ENCODE data around the gene CNBD2. TPM values are rescaled to one million over a fixed set of nuclear protein-coding genes. Genes with fewer than 3 reads are reported as not detected.

CNBD2 gene
- total RNA-seq (5.9 and 8.5 TPM in 2 replicates), polyA plus RNA-seq (14.6 and 19.2 TPM in 2 replicates), polyA minus RNA-seq (7.3 and 9.9 TPM in 2 replicates)
- total RNA-seq (2013) = 12.7 TPM

- Histone ChIP-seq H3K9ac (ENCODE audit: low read length) (no peak within 1 kb of the TSS), H4K20me1 (ENCODE audit: control insufficient read depth, insufficient read depth, low read length, poor library complexity, severe bottlenecking) (no peaks in the 10 kb centered on the region), H3K27me3 (replicated peaks in 1 of 4; ENCODE audit: control extremely low read depth in 1 of 4, control insufficient read depth in 3 of 4, insufficient read depth in 4 of 4, low read length in 3 of 4) (no peaks in the 10 kb centered on the region), H3K4me3 (ENCODE audit: control extremely low read depth in 1 of 5, extremely low read depth in 1 of 5, insufficient read depth in 1 of 5, low read depth in 2 of 5, low read length in 4 of 5) (no peak within 1 kb of the TSS), H3K79me2 (ENCODE audit: control insufficient read depth, insufficient read depth, low read length) (no peaks in the 10 kb centered on the region), H3K27ac (ENCODE audit: low read length in 2 of 2) (no peak within 1 kb of the TSS), H3K9me3 (ENCODE audit: control extremely low read depth in 1 of 3, control insufficient read depth in 2 of 3, insufficient read depth in 1 of 3, low read length in 2 of 3) (no peaks in the 10 kb centered on the region), H3K36me3 (replicated peaks in 1 of 2; ENCODE audit: control extremely low read depth in 1 of 2, control insufficient read depth in 1 of 2, extremely low read depth in 1 of 2, insufficient read depth in 2 of 2, low read length in 1 of 2) (no peaks in the 10 kb centered on the region), H3K4me1 (ENCODE audit: control insufficient read depth in 2 of 2, insufficient read depth in 2 of 2, low read length in 2 of 2) (no peaks in the 10 kb centered on the region), H2AFZ (ENCODE audit: insufficient read depth, low read depth, low read length, poor library complexity, severe bottlenecking) (no peak within 1 kb of the TSS), H3K4me2 (replicated peaks; ENCODE audit: low read depth, low read length, poor library complexity, severe bottlenecking) (no peak within 1 kb of the TSS)
- H3K4me3 Mint-ChIP-seq = no peak within 1 kb of the TSS
- no peaks in the 10 kb centered on the region for H3K4me1 Mint-ChIP-seq
- H3K27ac Mint-ChIP-seq = no peak within 1 kb of the TSS
- CTCF ChIA-PET = interaction anchor here (1.6 kb wide), 1 partner anchor 14 kb away, joined by 7 read pairs; the partner anchor contains the start of gene SCAND1
- intact Hi-C loops (cut with micrococcal nuclease) = no loop called here
- no CpG with 5 or more reads among the region's 3 CpGs for WGBS (ENCODE audit: insufficient coverage)
- H3K9me3 Mint-ChIP-seq (ENCODE audit: insufficient read depth) = no peaks in the 10 kb centered on the region
- TF ChIP-seq CTCF (IDR thresholded peaks at IDR 0.05) (no peak), EZH2 (IDR thresholded peaks at IDR 0.05; ENCODE audit: borderline replicate concordance, insufficient read depth, low read depth, low read length, poor library complexity, severe bottlenecking) (no peak)
- H3K27me3 Mint-ChIP-seq = peaks cover 7% of the 10 kb centered on the region
- ATAC-seq (ENCODE audit: low read depth) (no peak), DNase-seq (no peak)
- POLR2A ChIA-PET = interaction anchor here (0.7 kb wide), 1 partner anchor 9 kb away, joined by 6 read pairs; no protein-coding TSS in a partner anchor
Observed at GRCh38 chr20:35967979-35968640, at the start of gene CNBD2. Gene CNBD2 (plus strand): TSS chr20:35968590. CDS start chr20:35968763, 173 bp downstream.

GRCh38 chr20:35920523-35920922 lies 47.9 kb upstream of the CNBD2 start:
- Mint-ChIP-seq H3K27ac (no peak overlapping the region), H3K4me1 (no peaks in the 10 kb centered on the region), H3K27me3 (no peaks in the 10 kb centered on the region), H3K4me3 (no peak overlapping the region), H3K9me3 (ENCODE audit: insufficient read depth) (no peaks in the 10 kb centered on the region)
- Histone ChIP-seq H3K4me3 (ENCODE audit: control extremely low read depth in 1 of 5, extremely low read depth in 1 of 5, insufficient read depth in 1 of 5, low read depth in 2 of 5, low read length in 4 of 5) (no peak overlapping the region), H4K20me1 (ENCODE audit: control insufficient read depth, insufficient read depth, low read length, poor library complexity, severe bottlenecking) (no peaks in the 10 kb centered on the region), H3K27ac (ENCODE audit: low read length in 2 of 2) (no peak overlapping the region), H3K9me3 (ENCODE audit: control extremely low read depth in 1 of 3, control insufficient read depth in 2 of 3, insufficient read depth in 1 of 3, low read length in 2 of 3) (no peaks in the 10 kb centered on the region), H3K9ac (ENCODE audit: low read length) (no peak overlapping the region), H3K36me3 (replicated peaks in 1 of 2; ENCODE audit: control extremely low read depth in 1 of 2, control insufficient read depth in 1 of 2, extremely low read depth in 1 of 2, insufficient read depth in 2 of 2, low read length in 1 of 2) (peaks cover 12 to 56% of the 10 kb centered on the region in 2 experiments), H3K4me1 (ENCODE audit: control insufficient read depth in 2 of 2, insufficient read depth in 2 of 2, low read length in 2 of 2) (no peaks in the 10 kb centered on the region), H2AFZ (ENCODE audit: insufficient read depth, low read depth, low read length, poor library complexity, severe bottlenecking) (no peak overlapping the region), H3K27me3 (replicated peaks in 1 of 4; ENCODE audit: control extremely low read depth in 1 of 4, control insufficient read depth in 3 of 4, insufficient read depth in 4 of 4, low read length in 3 of 4) (no peaks in the 10 kb centered on the region), H3K79me2 (ENCODE audit: control insufficient read depth, insufficient read depth, low read length) (no peaks in the 10 kb centered on the region), H3K4me2 (replicated peaks; ENCODE audit: low read depth, low read length, poor library complexity, severe bottlenecking) (no peak overlapping the region)
- ChIA-PET POLR2A (no interaction called here), CTCF (no interaction called here)
- intact Hi-C loops (cut with micrococcal nuclease) = no loop called here
- DNase-seq = no peak
- no peak for TF ChIP-seq EZH2 (IDR thresholded peaks at IDR 0.05; ENCODE audit: borderline replicate concordance, insufficient read depth, low read depth, low read length, poor library complexity, severe bottlenecking)
- no peak for TF ChIP-seq CTCF (IDR thresholded peaks at IDR 0.05)
- 100% methylated on average over 1 of the region's 3 CpGs for WGBS (ENCODE audit: insufficient coverage)
- no peak for ATAC-seq (ENCODE audit: low read depth)

Data from B cell (primary cell).